ENCODE data around the gene RUFY2.
A peak's percentile ranks its signal among the peaks of the same experiment; 100 is the strongest.

Gene RUFY2

DNA sequence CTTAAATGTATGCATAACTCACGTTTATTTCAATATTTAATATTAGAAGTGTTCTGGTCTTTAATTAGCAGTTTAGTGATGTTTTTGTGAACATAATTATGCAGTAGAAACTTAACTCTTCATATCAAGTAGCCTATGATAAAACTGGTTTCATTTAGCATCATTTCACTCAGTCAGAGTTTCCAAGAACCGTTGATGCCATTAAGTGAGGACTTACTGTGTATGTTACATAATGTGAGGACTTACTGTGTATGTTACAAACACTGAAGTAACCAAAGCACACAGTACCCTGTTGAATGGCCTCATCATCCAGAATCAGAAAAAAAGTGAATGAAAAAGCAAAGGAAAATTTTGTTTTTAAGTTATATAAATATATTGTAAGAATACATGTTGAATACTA is 41.5 kb downstream of the RUFY2 start:
- no peak for DNase-seq (ENCODE audit: extremely low read depth in 1 of 2, low read depth in 1 of 2)

DNA sequence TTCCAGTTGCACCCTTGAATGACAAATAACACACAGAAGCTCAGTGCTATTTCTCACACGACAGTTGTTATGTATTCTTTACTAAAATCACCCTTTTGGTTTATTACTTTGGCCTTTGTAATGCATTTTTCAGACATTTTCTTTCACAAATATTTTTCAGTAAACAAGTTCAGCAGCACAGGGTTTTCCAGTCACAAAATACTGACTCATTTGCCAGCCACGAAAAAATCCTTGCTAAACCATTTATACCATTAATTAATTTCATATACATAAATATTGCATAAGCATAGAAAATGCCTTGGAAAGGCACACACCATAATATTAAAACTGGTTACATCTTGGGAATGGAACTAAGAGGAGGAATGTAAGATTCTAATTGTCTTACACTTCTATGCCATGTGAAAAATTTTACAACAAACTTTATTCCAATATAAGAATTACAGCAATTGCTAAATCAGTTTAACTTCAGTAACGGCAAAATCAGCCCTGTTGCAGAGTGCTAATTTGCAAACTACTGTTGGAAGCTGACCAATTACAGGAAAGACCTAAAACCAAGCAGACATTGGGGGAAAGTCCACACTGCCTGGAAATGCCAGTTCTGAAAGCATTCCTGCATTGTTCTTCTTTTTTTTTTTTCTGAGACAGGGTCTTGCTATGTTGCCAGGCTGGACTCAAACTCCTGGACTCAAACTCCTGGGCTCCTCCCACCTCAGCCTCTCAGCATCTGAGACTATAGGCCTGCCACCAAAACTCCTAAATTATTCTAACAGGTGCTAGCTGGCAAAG is 42.8 kb downstream of the RUFY2 start:
- no peak for DNase-seq (ENCODE audit: extremely low read depth in 1 of 2, low read depth in 1 of 2)

DNA sequence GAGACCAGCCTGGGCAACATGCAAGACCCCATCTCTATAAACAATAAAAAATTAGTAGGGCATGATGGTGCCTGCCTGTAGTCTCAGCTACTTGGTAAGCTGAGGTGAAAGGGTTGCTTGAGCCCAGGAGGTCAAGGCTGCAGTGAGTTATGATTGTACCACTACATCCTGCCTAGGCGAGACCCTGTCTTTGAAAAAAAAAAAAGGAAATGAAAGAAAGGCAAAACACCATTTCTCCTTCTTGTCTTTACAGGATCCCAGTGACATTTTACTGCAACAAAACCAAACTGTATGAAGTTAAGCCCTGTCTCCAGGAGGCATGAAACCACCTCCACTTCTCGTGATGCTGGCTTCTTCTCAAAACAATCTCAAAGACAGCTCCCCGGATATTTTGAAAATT is 44.5 kb downstream of the RUFY2 start:
- no peak for DNase-seq (ENCODE audit: extremely low read depth in 1 of 2, low read depth in 1 of 2)

DNA sequence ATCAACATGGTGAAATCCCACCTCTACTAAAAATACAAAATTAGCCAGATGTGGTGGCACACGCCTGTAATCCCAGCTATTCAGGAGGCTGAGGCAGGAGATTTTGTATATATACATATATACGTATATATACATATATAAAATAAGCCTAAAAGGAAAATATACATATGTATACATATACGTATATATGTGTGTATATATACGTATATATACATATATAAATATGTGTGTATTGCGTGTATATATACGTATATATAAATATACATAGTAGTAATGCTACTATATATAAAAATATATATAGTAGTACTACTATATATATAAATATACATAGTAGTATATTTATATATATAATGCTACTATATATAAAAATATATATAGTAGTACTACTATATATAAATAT is 47.9 kb downstream of the RUFY2 start:
- DNase-seq (ENCODE audit: extremely low read depth in 1 of 2, low read depth in 1 of 2): no peak

DNA sequence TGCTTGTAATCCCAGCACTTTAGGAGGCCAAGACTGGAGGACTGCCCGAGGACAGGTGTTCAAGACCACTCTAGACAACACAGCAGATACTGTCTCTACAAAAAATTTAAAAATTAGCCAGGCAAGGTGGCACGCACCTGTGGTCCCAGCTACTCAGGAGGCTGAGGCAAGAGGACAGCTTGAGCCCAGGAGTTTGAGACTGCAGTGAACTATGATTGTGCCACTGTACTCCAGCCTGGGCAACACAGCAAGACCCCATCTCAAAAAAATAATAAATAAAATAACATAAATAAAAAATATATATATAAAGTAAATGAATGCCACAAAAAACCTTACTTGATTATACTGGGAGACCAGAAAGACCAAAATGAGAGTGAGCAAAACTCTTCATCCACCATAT is 53.5 kb downstream of the RUFY2 start:
- no peak for DNase-seq (ENCODE audit: extremely low read depth in 1 of 2, low read depth in 1 of 2)

DNA sequence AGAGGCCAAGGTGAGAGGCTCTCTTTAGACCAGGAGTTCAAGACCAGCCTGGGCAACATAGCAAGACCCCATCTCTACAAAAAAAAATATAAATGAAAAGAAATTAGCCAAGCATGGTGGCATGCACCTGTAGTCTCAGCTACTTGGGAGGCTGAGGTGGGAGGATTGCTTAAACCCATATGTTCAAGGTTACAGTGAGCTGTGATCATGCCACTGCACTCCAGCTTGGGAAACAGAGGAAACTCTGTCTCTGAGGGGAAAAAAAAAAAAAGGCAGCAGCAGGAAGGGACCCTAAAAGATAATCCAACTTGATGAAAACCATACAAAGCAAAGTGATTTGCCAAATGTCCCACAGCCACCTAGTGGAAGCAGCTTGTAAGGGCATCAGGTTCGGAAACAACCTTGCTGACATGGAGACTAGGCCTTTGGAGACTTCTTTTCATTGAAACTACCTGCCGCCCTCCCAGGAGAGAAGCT is 58.8 kb downstream of the RUFY2 start:
- DNase-seq (ENCODE audit: extremely low read depth in 1 of 2, low read depth in 1 of 2): peak in 1 of 2 donors; percentile 11

DNA sequence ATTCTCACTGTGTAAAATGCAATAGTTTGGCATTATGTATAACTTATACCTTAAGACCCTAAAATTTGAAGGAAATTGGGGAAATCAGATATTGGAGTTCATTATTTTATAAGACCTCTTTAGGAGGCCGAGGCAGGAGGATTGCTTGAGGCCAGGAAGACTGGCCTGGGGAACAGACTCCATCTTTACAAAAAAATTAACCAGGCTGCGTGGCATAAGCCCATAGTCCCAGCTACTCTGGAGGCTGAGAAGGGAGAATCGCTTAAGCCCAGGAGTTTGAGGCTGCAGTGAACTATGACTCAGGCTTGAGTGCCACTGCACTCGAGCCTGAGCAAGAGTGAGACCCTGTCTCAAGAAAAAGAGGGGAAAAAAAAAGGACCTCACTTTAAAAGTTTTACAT is 60.3 kb downstream of the RUFY2 start:
- DNase-seq (ENCODE audit: extremely low read depth in 1 of 2, low read depth in 1 of 2): no peak

DNA sequence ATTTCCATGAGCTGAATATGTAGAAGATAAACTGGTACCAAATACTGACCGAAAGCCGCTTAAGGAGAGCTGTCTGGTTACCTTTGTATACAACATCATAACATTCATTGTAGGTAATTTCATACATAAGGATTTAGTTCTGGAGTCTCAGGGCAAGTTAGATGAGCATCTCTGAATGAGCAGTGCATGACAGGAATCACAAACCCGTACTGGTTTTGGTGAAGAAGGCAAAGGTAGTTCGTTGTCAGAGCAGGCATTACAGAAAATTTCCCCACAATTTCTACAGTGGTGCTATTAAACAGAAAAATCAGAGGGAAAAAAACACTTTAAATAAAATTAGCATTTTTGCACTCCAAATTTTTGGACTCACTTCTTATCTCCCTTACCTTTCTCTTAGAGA is 61.5 kb downstream of the RUFY2 start:
- DNase-seq (ENCODE audit: extremely low read depth in 1 of 2, low read depth in 1 of 2): no peak

DNA sequence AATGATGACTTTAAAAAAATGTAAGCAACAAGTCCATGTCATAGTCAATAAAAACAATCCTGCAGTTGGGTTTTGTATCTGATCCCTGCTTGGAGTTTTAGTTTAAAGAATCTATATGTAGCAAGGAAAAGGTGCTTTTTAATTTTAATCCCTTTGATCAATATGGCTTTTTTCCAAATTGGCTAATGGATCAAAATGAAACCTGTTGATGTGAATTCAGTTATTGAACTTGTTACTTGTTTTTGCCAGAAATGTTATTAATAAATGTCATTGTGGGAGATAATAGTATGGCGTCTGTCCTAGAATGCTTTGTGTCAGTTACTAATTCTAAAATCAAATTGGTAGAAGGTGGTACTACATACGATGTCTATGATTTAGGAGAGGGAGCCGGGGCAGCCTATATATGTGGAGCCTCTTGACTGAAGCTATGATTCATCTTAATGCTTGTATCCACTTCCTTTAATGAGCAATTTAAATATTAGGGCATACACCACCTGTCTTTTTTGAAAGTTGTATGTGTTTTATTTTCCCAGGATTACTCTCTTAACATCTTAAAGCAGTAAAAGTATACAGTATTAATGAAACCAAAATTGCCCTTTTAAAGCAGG is 64.1 kb downstream of the RUFY2 start:
- no peak for DNase-seq (ENCODE audit: extremely low read depth in 1 of 2, low read depth in 1 of 2)

DNA sequence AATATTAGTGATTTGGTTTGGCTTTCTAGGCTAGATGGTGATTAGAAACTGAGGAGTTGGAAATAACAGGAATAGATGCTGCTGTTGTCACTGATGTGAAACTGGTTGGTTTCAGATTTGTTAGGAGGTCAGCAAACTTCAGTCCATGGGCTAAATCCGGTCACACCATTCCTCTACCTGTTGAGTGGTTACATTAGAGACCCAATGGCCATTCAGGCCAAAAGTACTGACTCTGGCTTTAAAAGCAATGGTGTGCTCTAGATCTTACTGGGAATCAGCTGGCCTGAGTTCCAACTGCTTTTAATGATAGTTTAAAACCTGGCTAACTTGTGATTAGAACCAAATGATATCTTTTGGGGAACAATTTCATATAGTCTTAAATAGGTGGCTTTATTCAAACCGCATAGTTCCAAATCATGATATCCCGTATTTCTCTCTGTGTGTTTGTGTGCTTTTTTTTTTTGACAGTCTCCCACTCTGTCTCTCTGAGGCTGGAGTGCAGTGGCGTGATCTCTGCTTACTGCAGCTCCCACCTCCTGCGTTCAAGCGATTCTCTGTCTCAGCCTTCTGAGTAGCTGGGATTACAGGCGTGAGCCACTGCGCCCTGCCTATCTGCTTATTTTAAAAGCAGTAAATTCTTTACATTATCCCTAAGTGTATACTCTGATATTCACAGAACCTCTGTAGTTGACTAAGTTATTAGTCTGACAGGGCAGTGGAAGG is 66.6 kb downstream of the RUFY2 start:
- DNase-seq (ENCODE audit: extremely low read depth in 1 of 2, low read depth in 1 of 2): no peak

DNA sequence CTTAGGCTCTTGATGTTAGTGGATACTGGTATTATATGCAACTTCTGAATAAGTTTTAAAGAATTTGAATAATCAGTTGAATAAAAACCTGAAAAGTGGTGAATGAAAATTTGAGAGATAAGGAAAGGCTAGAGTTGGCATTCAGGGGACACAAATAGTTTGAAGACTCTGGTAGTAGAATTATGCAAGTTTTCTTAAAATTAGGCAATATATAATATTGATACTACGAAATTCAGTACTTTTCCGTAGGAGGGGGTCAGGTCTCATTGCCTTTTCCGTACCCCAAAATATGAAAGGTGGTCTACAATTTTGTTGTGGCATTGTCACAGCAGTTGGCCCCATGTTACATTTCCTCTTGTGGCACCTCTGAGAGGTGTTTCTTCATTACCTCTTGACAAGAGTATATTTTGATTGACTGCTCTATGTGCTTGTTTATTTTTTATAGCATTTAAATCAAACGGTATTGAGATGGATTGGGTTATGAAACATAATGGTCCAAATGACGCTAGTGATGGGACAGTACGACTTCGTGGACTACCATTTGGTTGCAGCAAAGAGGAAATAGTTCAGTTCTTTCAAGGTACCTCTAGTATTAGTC is 70.2 kb downstream of the RUFY2 start:
- no peak for DNase-seq (ENCODE audit: extremely low read depth in 1 of 2, low read depth in 1 of 2)

DNA sequence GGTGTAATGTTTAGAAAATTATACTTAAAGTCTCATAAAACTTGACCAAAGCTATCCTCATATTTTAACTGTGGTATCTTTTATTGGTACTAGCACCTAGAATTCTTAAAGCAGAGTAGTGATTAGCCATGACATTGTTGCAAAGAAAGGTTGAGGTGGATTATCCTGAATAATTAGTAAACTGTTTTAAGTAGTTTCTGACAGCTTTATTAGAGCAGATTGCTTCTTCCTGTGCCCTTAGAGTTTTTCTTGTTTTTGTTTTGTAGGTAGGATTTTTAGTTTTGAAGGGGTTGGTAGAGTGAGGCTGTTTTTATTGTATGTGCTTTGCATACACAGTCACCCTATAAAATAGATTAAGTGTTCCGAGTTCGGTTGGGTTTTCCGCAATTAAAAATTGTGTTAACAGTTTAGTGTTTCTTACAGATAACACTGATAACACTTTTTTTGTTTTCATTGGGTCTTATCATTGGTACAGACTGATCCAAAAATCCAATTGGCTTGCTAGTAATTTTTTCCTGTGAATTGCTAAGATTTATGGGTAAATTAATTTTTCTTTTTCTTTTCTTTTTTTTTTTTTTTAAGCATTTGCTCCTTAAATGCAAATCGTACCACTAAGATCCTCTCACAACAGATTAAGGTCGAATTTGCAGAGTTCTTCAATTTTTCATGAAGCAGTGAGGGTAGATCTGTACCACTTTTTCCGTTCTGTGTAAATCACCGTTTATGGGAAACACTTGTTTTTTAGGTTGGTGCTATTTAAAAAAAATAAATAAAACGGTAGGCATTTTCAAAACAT is 72.2 kb downstream of the RUFY2 start:
- DNase-seq (ENCODE audit: extremely low read depth in 1 of 2, low read depth in 1 of 2): no peak

DNA sequence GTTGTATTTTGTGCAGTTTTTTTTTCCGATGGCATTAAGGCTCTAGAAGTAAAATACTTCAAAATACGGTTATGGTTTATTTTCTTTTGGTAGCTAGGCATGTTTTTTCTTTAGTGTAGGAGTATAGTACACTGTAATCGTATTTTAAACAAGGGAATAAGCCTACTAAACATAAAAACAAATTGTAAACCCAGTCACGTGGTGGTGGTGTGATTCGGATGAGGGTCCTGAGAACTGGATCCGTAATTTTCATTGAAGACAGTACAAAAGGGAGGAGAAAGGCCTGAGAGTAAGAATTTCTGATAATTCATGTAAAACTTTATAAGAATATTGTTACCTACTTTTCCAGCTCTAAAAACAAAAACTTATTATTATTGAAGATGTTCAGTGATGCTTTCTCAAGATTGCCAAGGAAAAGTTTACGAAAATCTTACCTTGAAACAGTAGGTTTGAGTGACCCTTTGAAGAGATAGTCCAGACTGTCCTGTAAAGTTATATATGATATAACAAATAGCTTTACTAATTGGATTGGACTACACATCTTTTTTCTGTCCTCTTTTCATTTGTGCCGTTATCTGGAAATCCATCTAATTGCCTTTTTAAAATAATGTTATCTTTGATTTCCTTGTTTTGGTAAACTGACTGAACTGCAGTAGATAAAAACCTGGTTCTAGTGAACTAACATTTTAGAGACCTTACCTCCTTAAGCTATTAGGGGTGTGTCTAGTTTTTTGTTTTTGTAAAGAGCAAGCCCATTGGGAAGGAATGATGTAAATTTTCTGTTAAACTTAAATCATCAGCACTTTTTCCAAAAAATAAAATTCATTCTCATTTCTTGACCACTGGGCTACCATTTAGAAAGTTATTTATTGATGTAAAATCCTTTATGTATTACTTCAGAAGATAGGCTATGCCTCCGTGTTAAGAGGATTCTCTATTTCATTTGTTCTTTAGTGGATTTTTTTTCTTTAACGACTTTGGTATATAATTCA is 73.3 kb downstream of the RUFY2 start:
- no peak for DNase-seq (ENCODE audit: extremely low read depth in 1 of 2, low read depth in 1 of 2)

DNA sequence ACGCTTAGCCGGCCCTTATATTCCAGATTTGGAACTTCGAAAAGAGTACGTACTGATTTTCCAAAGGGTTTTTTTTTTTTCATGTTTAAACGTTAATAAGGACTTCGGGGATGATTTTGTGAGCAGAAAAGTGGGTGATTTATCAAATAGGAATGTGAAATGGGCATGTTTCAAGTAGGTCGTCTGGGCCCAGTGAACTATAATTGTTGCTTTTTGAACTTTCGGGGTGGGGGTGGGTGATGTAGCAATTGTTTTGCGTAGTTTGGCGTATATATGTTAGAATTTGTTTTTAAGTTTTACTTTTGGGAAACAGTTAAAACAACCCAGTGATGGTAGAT is 74.0 kb downstream of the RUFY2 start:
- no peak for DNase-seq (ENCODE audit: extremely low read depth in 1 of 2, low read depth in 1 of 2)

DNA sequence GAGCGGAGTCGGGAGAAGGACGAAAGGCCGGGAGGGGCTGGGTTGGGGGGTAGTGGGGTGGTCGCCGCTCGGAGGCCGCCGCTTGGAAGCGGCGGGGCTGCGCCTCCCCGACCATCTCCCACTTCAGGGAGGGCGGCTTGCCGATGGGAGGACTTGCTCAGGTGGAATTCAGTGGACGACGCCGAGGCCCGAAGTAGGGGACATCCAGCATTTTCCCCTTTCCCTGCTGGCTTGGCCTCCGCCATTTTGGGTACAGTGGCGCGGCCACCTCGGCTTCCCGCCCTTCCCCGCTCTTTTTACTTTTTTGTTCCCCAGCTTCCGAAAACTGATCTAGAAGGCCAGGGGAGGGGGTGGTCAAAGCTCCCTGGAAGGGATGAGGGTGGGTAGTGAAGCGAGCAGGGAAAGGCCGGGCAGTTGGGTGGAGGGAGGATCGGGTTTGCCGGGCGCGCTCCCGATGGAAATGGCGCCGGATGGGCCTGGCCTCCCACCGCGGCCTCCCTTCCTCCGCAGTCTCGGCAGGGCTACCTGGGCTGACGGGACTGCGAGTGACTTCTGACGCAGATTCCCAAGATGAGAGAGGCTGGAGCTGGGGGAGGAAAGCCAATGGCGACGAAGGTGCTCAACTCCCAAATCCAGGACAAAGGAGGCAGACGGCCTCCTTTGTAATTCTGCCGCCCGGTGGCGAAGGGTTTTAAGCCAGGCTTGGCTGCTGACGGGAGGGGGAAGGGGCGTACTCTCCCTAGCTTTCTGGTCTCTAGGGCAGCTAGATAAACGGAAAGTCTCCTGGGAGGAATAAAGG is 74.6 kb downstream of the RUFY2 start, which contains the start of gene PBLD:
Gene PBLD (minus strand): TSS at position 670 of the 799 bp plus-strand sequence. CDS start 26,084 bp downstream, outside the sequence.
- DNase-seq (ENCODE audit: extremely low read depth in 1 of 2, low read depth in 1 of 2): peak in 1 of 2 donors; percentile 43

DNA sequence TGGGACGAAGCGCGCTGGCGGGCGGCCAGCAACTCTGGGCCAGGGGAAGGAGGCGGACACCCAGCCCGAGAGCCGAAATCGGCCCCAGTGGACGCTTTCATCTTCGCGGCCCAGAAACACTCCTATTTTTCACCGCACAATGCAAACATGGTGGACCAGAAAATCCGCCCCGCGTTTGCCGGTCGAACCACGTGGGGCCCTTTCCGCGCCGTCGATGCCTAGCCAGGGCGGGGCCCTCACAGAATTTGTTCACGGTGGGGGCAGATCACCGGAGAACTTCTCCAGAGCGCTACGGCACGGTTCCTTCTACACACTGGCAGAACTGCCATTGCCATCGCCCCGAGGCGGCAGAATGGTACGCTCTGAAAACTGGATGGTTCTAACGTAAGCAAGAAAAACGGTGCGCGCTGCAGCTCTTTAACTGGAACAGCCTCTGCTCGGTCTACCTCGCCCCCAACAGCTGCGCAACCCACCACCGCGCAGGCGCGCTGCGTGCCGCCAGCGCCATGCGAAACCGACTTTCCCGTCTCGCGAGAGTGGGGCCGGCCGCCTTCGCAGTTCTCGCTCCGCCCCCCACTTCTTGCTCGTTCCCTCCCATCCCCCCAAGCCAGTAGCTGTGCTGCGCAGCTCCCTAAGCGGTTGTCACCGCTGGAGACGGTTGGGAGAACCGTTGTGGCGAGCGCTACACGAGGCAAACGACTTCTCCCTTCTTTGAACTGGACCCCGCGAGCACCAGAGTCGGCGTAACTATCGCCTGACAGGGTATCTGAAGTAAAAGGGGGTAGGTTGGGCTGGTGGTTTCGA is 75.4 kb downstream of the RUFY2 start, which contains the start of gene HNRNPH3:
Gene HNRNPH3 (plus strand): TSS at position 610 of the 804 bp plus-strand sequence. CDS start 5,158 bp downstream, outside the sequence.
- peak; percentile 97 to 98 for DNase-seq (ENCODE audit: extremely low read depth in 1 of 2, low read depth in 1 of 2)

DNA sequence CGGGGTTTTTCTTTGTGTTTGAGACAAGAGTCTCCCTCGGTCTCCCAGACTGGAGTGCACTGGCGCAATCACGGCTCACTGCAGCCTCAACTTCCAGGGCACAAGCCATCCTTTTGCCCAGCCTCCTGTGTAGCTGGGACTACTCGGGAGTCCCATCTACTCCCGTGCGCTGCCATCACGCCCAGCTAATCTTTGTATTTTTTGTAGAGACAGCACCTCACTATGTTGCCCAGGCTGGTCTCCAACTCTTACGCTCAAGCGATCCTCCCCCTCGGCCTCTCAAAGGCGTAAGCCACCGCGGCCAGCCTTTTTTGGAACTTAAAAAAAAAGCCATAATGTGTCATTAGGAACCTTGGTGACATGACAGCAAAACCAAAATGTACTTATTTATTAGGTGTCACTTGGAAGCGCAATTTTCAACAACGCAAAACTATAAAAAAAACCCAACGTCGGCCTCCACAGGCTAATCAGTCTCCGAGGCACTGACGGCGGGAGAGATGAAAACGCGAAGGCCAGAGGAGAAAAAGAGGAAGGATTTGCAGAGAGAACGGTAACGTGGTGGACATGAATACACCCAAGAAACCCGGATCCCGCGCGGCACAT is 76.1 kb downstream of the RUFY2 start:
- DNase-seq (ENCODE audit: extremely low read depth in 1 of 2, low read depth in 1 of 2): no peak

Measured in activated CD8-positive, alpha-beta memory T cell treated with anti-CD3 and anti-CD28 coated beads for 1 hour (primary cell).